GM12891 (cell line): ENCODE results near the gene THSD4.

Source experiments
- PAX5 ChIP-seq: IDR thresholded peaks from 2 replicates; pipeline ENCODE4 v1.6.1; 2011; ENCODE audit warnings: low read length, moderate library complexity, mild to moderate bottlenecking; ENCODE audit not compliant: insufficient read depth, severe bottlenecking
- POLR2A ChIP-seq: IDR thresholded peaks from 2 replicates; pipeline ENCODE4 v1.6.1; 2011; ENCODE audit warnings: low read depth, low read length, control low read depth
- POLR2AphosphoS5 ChIP-seq: IDR thresholded peaks from 2 replicates; pipeline ENCODE4 v1.6.1; 2011; ENCODE audit warnings: low read depth, low read length, control low read depth
- POU2F2 ChIP-seq: IDR thresholded peaks from 2 replicates; pipeline ENCODE4 v1.6.1; 2011; ENCODE audit warnings: low read depth, mild to moderate bottlenecking, control low read depth, low read length, moderate library complexity
- SPI1 ChIP-seq: IDR thresholded peaks from 2 replicates; pipeline ENCODE4 v1.6.1; 2011; ENCODE audit warnings: low read depth, low read length, control low read depth
- TAF1 ChIP-seq: IDR thresholded peaks from 2 replicates; pipeline ENCODE4 v1.6.1; 2011; ENCODE audit warnings: low read depth, low read length, control low read depth

- TF ChIP-seq POLR2A, result no peak
- TF ChIP-seq TAF1, result no peak
- no peak for TF ChIP-seq POLR2AphosphoS5
- no peak for TF ChIP-seq SPI1
- no peak for TF ChIP-seq PAX5
- no peak for TF ChIP-seq POU2F2
Measured at GRCh38 chr15:71352765-71353164, 237.5 kb downstream of the THSD4 start.
